ENCODE results near the gene LRP5.

DNA sequence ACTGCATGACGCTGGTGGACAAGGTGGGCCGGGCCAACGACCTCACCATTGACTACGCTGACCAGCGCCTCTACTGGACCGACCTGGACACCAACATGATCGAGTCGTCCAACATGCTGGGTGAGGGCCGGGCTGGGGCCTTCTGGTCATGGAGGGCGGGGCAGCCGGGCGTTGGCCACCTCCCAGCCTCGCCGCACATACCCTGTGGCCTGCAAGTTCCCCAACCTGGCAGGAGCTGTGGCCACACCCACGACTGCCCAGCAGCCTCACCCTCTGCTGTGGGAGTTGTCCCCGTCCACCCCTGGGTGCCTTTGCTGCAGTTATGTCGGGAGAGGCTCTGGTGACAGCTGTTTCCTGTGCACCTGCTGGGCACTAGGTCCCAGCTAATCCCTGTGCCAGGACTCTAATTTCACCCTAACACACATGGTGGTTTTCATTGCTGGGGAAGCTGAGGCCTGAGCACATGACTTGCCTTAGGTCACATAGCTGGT is 99.2 kb downstream of the LRP5 start:
- TF ChIP-seq POLR2A (IDR thresholded peaks at IDR 0.05) (no peak), POLR2AphosphoS5 (IDR thresholded peaks at IDR 0.05) (no peak)
- TF ChIP-seq, protein P1, sequence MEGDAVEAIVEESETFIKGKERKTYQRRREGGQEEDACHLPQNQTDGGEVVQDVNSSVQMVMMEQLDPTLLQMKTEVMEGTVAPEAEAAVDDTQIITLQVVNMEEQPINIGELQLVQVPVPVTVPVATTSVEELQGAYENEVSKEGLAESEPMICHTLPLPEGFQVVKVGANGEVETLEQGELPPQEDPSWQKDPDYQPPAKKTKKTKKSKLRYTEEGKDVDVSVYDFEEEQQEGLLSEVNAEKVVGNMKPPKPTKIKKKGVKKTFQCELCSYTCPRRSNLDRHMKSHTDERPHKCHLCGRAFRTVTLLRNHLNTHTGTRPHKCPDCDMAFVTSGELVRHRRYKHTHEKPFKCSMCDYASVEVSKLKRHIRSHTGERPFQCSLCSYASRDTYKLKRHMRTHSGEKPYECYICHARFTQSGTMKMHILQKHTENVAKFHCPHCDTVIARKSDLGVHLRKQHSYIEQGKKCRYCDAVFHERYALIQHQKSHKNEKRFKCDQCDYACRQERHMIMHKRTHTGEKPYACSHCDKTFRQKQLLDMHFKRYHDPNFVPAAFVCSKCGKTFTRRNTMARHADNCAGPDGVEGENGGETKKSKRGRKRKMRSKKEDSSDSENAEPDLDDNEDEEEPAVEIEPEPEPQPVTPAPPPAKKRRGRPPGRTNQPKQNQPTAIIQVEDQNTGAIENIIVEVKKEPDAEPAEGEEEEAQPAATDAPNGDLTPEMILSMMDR (IDR thresholded peaks at IDR 0.05): no peak
